GM19468 (cell line): ENCODE measurements around the gene DENND1A.

ENCODE experiments used
- ATAC-seq: cut with Tn5 transposase; IDR thresholded peaks from one replicate; pipeline ENCODE4 v1.9.1; 2021; ENCODE audit warnings: mild to moderate bottlenecking, moderate library complexity, moderate number of reproducible peaks; ENCODE audit not compliant: unreplicated experiment; ENCODE audit errors: extremely low read depth

DENND1A gene

GRCh38 chr9:123391233-123391632 is 538.7 kb downstream of the DENND1A start:
- no peak for ATAC-seq

- no peak for ATAC-seq
Measured at GRCh38 chr9:123390337-123391135, 539.4 kb downstream of the DENND1A start.

GRCh38 chr9:123389698-123390097 is 540.2 kb downstream of the DENND1A start:
- no peak for ATAC-seq

DNA sequence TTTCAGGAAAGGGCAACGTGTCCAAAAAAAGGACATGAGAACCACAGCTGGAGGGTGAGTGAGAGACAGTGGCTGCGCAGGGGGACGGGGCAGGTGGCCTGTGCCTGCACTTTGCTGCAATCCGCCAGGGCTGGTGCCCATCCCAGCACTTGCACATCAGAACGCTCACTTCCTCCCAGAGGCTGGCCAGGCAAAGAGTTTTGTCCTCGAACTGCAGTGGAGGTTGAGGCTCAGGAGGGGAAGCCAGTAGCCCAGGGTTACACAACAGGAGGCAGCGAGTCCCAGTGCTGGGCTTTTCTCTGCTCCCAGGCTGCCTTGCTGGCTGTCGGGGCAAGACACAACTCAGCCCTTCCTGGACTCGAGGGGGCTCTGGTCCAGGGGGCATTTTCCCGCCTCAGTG is 540.9 kb downstream of the DENND1A start:
- no peak for ATAC-seq

DNA sequence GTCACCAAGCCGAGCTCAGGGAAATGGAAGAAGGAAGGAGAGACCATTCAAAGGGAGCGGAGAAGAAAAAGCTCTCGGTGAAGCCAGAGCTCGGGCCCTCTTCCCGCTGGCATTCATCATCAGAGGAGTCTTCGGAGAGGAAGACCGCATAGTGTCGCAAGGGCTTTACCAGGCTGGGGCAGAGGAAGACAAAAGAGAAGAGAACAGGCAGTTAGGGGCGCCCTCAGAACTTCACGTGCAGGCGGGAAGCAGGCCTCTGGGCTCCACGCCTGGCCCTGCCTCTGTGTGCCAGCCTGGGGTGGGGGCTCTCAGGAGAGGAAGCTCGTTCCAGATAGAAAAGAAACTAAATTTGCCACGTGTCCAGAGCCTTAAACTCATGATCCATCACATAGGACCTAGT is 542.2 kb downstream of the DENND1A start:
- ATAC-seq: no peak

DNA sequence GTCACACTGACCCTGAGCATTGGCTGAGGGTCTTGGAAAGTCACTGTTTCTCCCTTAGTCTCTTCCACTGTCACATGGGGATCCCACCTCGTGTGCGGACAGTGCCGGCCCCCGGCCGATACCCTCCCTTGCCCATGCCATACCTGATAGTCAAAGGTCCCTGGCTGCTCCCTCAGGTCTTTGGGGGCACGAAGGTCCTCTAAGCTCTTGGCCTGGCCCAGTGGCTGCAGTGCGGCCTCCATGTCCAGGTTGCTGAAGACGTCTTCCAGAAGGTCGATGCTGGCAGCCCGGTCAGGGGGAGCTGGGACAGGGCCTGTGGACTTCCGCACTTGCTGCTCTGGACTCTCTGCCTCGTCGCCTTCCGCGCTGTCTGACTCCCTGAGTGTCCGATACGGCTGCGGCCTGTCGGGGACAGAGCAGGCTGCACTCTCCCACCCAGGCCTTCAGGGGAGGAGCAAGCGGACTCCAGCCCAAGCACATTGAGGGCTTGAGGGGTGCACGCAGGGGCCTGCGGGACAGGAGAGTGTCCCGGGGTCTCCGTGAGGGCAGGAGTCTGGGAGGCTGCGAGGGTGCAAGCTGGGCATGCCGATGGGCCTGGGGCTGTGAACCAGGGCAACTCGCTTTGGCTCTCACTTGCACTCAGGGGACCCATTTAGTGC is 546.3 kb downstream of the DENND1A start:
- ATAC-seq: no peak

- no peak for ATAC-seq
Measured at GRCh38 chr9:123382653-123383511, 547.0 kb downstream of the DENND1A start.

- no peak for ATAC-seq
Measured at GRCh38 chr9:123380852-123381705, 548.8 kb downstream of the DENND1A start.

DNA sequence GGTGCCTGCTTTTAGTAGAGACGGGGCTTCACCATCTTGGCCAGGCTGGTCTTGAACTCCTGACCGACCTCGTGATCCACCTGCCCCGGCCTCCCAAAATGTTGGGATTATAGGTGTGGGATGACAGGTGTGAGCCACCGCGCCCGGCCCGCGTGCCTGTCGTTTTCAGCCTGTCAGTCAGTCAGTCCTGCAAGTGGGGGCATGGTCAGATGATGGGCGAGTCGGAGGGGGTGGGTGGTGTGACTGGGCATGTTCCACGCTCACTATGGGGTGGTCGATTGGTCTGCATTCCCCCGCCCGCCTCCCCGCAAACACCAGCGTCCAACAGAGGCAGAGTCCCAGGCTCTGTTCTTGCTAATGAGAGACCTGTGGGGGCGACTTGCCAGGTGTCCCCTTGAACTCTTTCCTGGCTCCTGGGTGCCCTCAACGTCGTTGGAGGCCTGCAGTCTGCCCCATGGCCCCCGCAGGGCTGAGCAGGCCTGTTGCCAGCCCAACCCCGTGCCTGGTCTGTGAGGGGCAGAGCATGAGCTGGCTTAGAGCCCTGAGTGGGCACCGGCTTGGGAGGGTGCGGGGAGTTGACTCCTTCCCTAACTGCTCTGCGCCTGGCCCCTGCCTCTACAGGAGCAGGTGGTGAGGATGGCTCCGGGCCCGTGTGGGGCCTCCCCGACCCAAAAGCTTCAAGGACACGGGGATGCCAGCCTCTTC is 550.8 kb downstream of the DENND1A start:
- ATAC-seq: no peak

DNA sequence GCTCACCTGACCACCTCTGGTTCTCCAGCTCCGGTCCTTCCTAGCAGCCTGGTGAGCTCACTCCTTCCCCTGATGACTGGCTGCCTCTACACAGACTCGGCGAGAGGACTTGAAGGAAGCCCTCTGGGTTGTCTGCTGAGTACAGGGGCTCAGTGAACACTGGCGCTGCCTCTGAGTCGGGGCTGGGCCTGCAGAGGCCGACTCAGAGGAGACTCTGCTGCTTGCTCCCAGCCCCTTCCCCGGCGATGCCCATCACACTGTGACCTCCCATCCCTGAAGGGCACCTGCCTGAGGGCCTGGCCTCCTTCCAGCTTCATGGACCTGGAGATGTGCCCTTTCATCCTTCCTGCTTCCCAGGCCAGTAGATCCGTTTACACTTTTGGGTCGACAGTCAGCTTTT is 551.9 kb downstream of the DENND1A start:
- no peak for ATAC-seq

GRCh38 chr9:123377211-123377971 is 552.5 kb downstream of the DENND1A start:
- no peak for ATAC-seq

- ATAC-seq: no peak
Measured at GRCh38 chr9:123376218-123377071, 553.5 kb downstream of the DENND1A start.

- no peak for ATAC-seq
Measured at GRCh38 chr9:123375469-123376132, 554.3 kb downstream of the DENND1A start.

- no peak for ATAC-seq
Measured at GRCh38 chr9:123373946-123374345, 556.0 kb downstream of the DENND1A start.

GRCh38 chr9:123373447-123373923 is 556.4 kb downstream of the DENND1A start:
- no peak for ATAC-seq

GRCh38 chr9:123372766-123373446 is 557.0 kb downstream of the DENND1A start:
- no peak for ATAC-seq
